ENCODE data around the gene CXXC5.

CXXC5 gene

DNA sequence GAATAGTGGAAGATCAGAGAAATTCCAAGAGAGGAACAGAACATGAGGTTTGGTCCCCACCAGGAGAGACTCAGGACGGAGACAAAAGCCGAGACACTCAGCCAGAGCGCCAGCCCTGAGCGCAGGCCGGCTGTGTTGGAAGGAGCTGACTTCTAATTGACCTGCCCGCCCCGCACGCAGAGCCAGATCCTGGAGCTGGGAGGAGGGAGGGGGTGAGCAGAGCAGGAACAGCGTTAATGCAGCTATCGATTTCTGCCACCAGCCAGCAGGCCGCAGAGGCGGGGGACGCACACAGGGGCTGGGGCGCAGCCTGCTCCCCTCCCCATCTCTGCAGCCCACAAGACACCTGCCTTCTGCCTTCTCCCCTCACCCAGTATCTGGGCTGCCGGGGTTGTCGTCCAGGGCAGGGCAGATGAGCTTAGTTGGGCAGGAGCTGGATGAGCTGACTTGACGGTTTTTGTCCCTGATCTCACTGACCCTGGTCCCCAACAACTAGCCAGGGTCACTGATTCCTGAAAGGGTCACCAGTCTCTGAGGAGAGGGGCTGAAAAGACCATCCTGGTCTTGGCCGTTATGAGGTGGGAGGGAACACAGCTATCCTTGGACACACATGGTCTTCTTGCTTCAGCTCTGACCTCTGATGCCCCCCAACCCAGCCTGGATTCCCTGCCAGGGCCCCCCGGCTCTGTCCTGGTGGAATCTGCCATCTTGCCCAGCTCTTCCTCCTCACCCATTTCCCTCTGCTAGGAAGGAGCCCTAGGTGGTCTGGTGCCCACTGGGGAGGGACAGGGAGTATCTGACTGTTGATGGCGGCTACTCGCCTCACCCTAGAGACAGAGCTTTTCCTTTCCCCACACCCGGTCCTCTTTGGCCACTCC, 29.8 kb downstream of the CXXC5 start:
- DNase-seq (ENCODE audit: low read depth in 1 of 2, low spot score in 1 of 2): no peak
- in situ Hi-C loops (cut with HindIII; ENCODE audit: low pct_unique_long_range_greater_than_20kb, low sequenced_read_pairs): no loop called here
- no peak for TF ChIP-seq JUND (IDR thresholded peaks at IDR 0.05; ENCODE audit: low read depth)

DNA sequence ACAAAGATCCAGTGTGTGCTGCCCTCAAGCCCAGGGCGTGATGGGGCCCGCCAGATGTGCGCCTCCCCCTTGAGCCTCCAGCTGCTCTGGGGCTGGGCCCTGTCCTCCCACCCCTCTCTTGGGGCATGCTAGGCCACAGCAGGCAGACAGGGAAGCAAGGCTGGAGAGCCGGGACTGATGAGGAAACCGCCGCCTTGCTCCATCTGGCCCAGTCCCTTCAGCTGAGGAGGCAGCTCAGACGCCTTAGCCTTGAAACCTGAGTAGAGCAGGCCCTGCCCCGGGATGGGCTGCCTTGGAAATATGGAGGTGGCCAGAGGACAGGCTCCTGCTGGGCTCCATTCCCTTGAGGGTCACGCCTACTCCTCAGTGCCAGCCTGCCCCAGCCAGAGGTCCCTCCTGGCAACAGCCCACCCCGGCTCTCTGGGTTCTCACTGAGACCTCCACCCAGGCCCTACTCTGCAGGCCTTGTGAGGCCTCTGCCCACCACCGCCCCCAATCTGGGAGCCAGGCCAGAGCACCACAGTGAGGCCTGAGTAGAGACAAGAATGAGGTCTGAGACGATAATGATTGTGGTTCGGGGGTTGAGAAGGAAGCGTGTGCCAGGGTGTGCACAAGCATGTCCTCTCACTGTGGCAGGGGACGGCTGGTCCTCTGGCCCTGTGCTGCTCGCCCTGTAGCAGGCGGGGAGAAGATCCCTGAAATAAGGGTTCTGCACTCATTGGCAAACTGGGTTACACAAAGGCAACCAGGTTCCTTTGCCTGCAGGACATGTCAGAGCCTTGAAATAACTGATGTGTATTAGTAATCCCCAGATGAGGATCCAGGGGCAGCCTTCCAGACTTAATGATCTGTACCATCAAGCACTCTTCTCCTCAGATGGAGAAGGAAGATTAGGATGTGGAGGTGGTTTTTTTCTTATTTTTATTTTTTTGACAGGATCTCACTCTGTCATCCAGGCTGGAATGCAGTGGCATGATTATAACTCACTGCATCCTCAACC, 30.9 kb downstream of the CXXC5 start:
- in situ Hi-C loops (cut with HindIII; ENCODE audit: low pct_unique_long_range_greater_than_20kb, low sequenced_read_pairs): no loop called here
- TF ChIP-seq JUND (IDR thresholded peaks at IDR 0.05; ENCODE audit: low read depth): no peak
- no peak for DNase-seq (ENCODE audit: low read depth in 1 of 2, low spot score in 1 of 2)

DNA sequence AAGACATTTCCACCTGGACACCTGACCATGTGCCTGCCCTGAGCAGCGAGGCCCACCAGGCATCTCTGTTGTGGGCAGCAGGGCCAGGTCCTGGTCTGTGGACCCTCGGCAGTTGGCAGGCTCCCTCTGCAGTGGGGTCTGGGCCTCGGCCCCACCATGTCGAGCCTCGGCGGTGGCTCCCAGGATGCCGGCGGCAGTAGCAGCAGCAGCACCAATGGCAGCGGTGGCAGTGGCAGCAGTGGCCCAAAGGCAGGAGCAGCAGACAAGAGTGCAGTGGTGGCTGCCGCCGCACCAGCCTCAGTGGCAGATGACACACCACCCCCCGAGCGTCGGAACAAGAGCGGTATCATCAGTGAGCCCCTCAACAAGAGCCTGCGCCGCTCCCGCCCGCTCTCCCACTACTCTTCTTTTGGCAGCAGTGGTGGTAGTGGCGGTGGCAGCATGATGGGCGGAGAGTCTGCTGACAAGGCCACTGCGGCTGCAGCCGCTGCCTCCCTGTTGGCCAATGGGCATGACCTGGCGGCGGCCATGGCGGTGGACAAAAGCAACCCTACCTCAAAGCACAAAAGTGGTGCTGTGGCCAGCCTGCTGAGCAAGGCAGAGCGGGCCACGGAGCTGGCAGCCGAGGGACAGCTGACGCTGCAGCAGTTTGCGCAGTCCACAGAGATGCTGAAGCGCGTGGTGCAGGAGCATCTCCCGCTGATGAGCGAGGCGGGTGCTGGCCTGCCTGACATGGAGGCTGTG, 32.4 kb downstream of the CXXC5 start:
- no peak for DNase-seq (ENCODE audit: low read depth in 1 of 2, low spot score in 1 of 2)
- in situ Hi-C loops (cut with HindIII; ENCODE audit: low pct_unique_long_range_greater_than_20kb, low sequenced_read_pairs): no loop called here
- no peak for TF ChIP-seq JUND (IDR thresholded peaks at IDR 0.05; ENCODE audit: low read depth)

DNA sequence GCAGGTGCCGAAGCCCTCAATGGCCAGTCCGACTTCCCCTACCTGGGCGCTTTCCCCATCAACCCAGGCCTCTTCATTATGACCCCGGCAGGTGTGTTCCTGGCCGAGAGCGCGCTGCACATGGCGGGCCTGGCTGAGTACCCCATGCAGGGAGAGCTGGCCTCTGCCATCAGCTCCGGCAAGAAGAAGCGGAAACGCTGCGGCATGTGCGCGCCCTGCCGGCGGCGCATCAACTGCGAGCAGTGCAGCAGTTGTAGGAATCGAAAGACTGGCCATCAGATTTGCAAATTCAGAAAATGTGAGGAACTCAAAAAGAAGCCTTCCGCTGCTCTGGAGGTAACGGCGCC, 32.9 kb downstream of the CXXC5 start:
- DNase-seq (ENCODE audit: low read depth in 1 of 2, low spot score in 1 of 2): no peak
- in situ Hi-C loops (cut with HindIII; ENCODE audit: low pct_unique_long_range_greater_than_20kb, low sequenced_read_pairs): no loop called here
- no peak for TF ChIP-seq JUND (IDR thresholded peaks at IDR 0.05; ENCODE audit: low read depth)

DNA sequence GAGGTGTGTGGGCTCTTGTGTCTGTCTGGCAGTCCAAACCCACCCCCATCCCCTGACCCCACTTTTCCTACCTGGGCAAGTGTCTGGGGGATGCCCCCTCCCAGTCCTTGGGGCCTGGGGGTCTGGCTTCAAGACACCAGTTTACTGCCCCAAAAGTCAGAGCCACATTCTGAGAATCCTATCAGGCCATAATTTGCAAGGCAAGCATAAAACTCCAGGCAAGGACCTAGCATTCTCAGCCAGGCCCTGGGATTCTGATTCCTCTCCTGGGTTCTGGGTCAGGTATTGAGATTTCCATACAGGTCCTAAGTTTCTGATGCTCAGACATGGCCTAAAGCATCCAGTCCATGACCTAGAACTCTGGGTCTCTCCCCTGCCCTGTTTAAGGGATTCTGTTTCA, 33.3 kb downstream of the CXXC5 start:
- in situ Hi-C loops (cut with HindIII; ENCODE audit: low pct_unique_long_range_greater_than_20kb, low sequenced_read_pairs): no loop called here
- DNase-seq (ENCODE audit: low read depth in 1 of 2, low spot score in 1 of 2): no peak

DNA sequence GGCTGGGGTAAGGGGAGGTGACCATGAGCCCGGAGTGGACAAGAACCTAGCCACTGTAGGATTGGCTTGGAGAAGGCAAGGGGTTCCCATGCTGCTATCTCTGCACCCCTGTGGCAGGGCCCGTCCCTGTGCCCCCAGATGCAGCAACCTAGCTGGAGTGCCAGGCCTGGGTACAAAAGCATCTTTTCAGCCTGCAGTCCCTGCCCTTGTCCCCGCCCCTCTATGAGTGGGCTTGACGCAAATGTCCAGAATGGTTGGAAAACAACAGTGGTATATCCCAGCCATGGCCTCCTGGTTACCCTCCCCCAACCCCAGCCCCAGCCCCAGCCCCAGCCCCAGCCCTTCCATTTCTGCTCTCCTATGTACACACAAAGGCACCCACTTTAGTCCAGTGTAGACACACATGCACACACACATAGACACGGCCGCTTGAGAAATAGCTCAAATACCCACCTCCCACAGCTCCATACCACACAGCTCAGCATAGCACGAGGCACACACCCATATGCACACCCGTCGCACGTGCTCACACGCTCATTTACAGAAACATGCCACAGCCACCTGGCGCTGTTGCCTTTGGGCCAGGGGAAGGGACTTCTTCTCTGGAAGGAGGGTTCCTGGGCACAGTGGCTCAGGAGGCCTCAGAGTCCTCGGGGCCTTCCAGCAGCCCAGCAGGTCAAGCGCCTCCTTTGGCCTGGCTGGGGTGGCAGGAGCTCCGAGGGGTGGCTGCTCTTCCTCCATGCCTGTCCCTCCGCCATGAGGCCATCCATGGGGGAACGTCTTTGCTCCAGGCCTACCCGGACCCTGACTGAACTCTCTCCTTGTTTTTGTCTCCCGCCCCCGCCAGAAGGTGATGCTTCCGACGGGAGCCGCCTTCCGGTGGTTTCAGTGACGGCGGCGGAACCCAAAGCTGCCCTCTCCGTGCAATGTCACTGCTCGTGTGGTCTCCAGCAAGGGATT, 34.1 kb downstream of the CXXC5 start:
- in situ Hi-C loops (cut with HindIII; ENCODE audit: low pct_unique_long_range_greater_than_20kb, low sequenced_read_pairs): no loop called here
- TF ChIP-seq JUND (IDR thresholded peaks at IDR 0.05; ENCODE audit: low read depth): no peak
- no peak for DNase-seq (ENCODE audit: low read depth in 1 of 2, low spot score in 1 of 2)

More for the DNA sequence above, 33.3 kb downstream of the CXXC5 start:
- TF ChIP-seq JUND (IDR thresholded peaks at IDR 0.05; ENCODE audit: low read depth): no peak

DNA sequence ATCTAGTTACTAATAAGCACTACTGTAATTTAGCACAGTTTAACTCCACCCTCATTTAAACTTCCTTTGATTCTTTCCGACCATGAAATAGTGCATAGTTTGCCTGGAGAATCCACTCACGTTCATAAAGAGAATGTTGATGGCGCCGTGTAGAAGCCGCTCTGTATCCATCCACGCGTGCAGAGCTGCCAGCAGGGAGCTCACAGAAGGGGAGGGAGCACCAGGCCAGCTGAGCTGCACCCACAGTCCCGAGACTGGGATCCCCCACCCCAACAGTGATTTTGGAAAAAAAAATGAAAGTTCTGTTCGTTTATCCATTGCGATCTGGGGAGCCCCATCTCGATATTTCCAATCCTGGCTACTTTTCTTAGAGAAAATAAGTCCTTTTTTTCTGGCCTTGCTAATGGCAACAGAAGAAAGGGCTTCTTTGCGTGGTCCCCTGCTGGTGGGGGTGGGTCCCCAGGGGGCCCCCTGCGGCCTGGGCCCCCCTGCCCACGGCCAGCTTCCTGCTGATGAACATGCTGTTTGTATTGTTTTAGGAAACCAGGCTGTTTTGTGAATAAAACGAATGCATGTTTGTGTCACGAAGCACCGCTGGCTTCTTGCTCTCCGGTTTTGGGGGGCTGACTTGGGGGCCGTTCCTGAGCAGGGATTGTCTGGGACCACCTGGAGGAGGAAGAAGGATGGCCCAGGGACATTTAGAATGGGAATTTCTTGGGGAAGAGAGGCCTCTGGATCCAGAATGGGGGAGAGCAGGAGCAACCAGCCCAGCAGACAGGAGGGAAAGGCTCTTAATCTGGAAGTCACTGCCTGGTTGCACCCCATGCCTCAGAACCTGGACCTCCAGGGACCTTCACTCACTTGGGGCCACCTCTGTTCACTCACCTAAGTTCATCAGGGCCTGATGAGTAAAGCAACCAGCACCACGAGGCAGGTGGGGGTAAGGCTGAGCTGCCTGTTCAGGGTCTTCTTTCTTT, 35.4 kb downstream of the CXXC5 start:
- in situ Hi-C loops (cut with HindIII; ENCODE audit: low pct_unique_long_range_greater_than_20kb, low sequenced_read_pairs): no loop called here
- DNase-seq (ENCODE audit: low read depth in 1 of 2, low spot score in 1 of 2): no peak
- no peak for TF ChIP-seq JUND (IDR thresholded peaks at IDR 0.05; ENCODE audit: low read depth)

DNA sequence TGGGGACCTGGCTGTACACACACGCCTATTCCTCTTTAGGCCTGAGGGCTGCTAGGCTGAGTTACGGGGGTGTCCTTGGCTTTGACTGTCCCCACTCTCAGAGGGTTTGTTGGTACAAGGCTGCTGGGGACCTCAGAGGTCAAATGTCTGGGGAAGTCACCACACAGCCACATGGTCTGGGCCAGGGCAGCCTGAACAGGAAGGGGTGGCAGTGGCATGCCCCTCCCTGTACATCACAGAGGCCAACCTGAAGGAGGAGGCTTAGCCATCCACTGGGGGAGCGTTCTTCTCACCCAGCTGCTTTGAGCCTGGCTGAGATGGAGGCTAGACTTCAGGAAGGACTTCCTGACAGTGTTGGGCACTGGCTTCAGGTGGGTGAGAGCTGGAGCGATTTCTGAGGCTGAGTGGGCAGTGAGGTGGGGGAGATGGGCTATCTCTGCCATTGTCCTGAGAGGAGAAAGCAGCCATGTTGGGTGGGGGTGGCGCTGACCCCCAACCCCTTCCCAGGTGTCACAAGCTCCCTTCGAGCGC, 36.3 kb downstream of the CXXC5 start:
- no peak for DNase-seq (ENCODE audit: low read depth in 1 of 2, low spot score in 1 of 2)
- no peak for TF ChIP-seq JUND (IDR thresholded peaks at IDR 0.05; ENCODE audit: low read depth)
- in situ Hi-C loops (cut with HindIII; ENCODE audit: low pct_unique_long_range_greater_than_20kb, low sequenced_read_pairs): no loop called here

DNA sequence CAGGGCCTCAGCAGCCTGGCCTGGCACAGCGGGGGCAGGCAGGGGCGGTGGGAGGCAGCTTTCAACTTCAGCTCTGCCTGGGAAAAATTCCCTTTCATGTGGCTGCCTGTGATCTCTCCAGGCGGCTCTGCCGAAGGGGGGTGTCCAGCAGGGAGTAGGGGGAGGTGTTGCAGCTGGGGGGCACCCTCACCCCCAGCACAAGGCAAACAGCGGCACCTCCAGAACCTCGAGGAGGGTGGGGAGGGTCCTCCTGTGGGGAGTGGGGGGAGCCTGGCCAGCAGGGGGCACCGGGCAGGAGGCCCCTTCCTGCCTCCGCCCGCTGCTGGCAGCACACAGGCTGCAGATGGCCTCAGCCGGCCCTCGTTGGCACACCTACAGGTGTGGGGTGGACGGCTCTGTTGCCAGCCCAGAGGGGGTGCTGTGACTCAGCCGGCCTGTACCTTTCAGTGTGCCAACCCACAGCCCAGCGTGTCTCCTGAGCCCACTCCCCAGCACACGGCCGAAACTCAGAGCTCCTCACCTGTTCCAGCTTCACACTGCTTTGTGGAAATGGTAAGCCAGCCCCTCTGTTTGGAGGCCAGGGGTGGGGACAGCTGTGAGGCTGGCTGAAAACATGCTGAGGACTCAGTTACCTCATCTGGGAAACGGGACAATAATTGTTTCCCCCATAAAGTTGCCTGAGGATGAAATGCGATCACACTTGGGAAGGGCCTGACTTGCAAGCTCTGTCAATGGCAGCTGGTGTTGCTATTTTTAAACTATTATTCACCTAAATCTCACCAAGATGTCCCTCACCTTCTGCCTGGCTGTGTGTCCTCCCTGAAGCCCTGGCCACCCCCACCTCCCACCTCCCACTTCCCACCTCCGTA, 37.0 kb downstream of the CXXC5 start:
- in situ Hi-C loops (cut with HindIII; ENCODE audit: low pct_unique_long_range_greater_than_20kb, low sequenced_read_pairs): no loop called here
- no peak for TF ChIP-seq JUND (IDR thresholded peaks at IDR 0.05; ENCODE audit: low read depth)
- no peak for DNase-seq (ENCODE audit: low read depth in 1 of 2, low spot score in 1 of 2)

Data from T47D (cell line).